SJCRH30 (cell line): Measurements from ENCODE around the gene ALDOB. TPM values are rescaled to one million over a fixed set of nuclear protein-coding genes. Genes with fewer than 3 reads are reported as not detected.
A peak's percentile ranks its signal among the peaks of the same experiment; 100 is the strongest.

Source experiments
- DNase-seq, 2 experiments: peaks; one replicate each; pipeline ENCODE4 v3.0.0-alpha.2; 2015 to 2020
- H3K27ac ChIP-seq: fragments of 250-450 bp; sonication (Bioruptor Pico); 2 replicates; pipeline ENCODE4 v1.5.1; 2020; ENCODE audit warnings: mild to moderate bottlenecking, moderate library complexity
- H3K27me3 ChIP-seq: fragments of 250-450 bp; sonication (Bioruptor Pico); 2 replicates; pipeline ENCODE4 v1.5.1; 2020; ENCODE audit warnings: mild to moderate bottlenecking, moderate library complexity
- H3K36me3 ChIP-seq: fragments of 250-450 bp; sonication (Bioruptor Pico); 2 replicates; pipeline ENCODE4 v1.5.1; 2020; ENCODE audit warnings: mild to moderate bottlenecking, moderate library complexity
- H3K4me1 ChIP-seq: fragments of 250-450 bp; sonication (Bioruptor Pico); 2 replicates; pipeline ENCODE4 v1.5.1; 2020; ENCODE audit warnings: mild to moderate bottlenecking, moderate library complexity
- H3K4me3 ChIP-seq: fragments of 250-450 bp; sonication (Bioruptor Pico); 2 replicates; pipeline ENCODE4 v1.5.1; 2020; ENCODE audit warnings: mild to moderate bottlenecking, moderate library complexity
- H3K9me3 ChIP-seq: fragments of 250-450 bp; sonication (Bioruptor Pico); replicated peaks from 2 replicates; pipeline ENCODE4 v1.5.1; 2020; ENCODE audit warnings: mild to moderate bottlenecking, moderate library complexity
- total RNA-seq: library from RNA; depleted of rRNA; stranded (reverse); fragments of >200 nt; shearing (Covaris generic); gene quantifications from 2 replicates; pipeline ENCODE4 v1.2.3, GENCODE V29; 2014

The ALDOB gene
- total RNA-seq, 1 experiment from 2014 or later, result not detected

GRCh38 chr9:101427358-101427757 is 8.2 kb downstream of the ALDOB start:
- H3K4me1 ChIP-seq, result no peaks in the 10 kb centered on the region
- no peaks in the 10 kb centered on the region for H3K27me3 ChIP-seq
- H3K4me3 ChIP-seq, result no peak overlapping the region
- no peaks in the 10 kb centered on the region for H3K36me3 ChIP-seq
- H3K9me3 ChIP-seq, result no peaks in the 10 kb centered on the region
- no peak for DNase-seq
- no peak overlapping the region for H3K27ac ChIP-seq

GRCh38 chr9:101421653-101422065 is 13.9 kb downstream of the ALDOB start:
- H3K27ac ChIP-seq, result no peak overlapping the region
- no peak overlapping the region for H3K4me3 ChIP-seq
- H3K9me3 ChIP-seq, result no peaks in the 10 kb centered on the region
- no peak for DNase-seq
- H3K36me3 ChIP-seq, result no peaks in the 10 kb centered on the region
- no peaks in the 10 kb centered on the region for H3K27me3 ChIP-seq
- peaks cover 12% of the 10 kb centered on the region for H3K4me1 ChIP-seq

- Histone ChIP-seq H3K9me3 (no peaks in the 10 kb centered on the region), H3K4me1 (peaks cover 12% of the 10 kb centered on the region), H3K4me3 (no peak overlapping the region), H3K27ac (no peak overlapping the region), H3K27me3 (no peaks in the 10 kb centered on the region), H3K36me3 (no peaks in the 10 kb centered on the region)
- no peak for DNase-seq
Observed at GRCh38 chr9:101419863-101420262, 15.7 kb downstream of the ALDOB start.

- peak; percentile 27 to 57 for DNase-seq
- Histone ChIP-seq H3K4me3 (no peak overlapping the region), H3K36me3 (0 out of 2 replicates have a peak, but pooled peaks cover 3% of the 10 kb centered on the region), H3K27ac (peak overlapping the region; percentile 6; the same call in 1 of the 2 replicates), H3K4me1 (peaks cover 12% of the 10 kb centered on the region), H3K27me3 (no peaks in the 10 kb centered on the region), H3K9me3 (no peaks in the 10 kb centered on the region)
Observed at GRCh38 chr9:101418518-101419430, 16.8 kb downstream of the ALDOB start.

GRCh38 chr9:101417977-101418376 is 17.6 kb downstream of the ALDOB start:
- Histone ChIP-seq H3K27ac (peak overlapping the region; percentile 6; the same call in 1 of the 2 replicates), H3K4me3 (no peak overlapping the region), H3K4me1 (peaks cover 12% of the 10 kb centered on the region), H3K9me3 (peaks cover 3% of the 10 kb centered on the region; the same call in 1 of the 2 replicates), H3K36me3 (peaks cover 3% of the 10 kb centered on the region; the same call in 1 of the 2 replicates), H3K27me3 (no peaks in the 10 kb centered on the region)
- DNase-seq, result no peak

- Histone ChIP-seq H3K27me3 (no peaks in the 10 kb centered on the region), H3K27ac (no peak overlapping the region), H3K36me3 (peaks cover 3% of the 10 kb centered on the region; the same call in 1 of the 2 replicates), H3K9me3 (peaks cover 3% of the 10 kb centered on the region; the same call in 1 of the 2 replicates), H3K4me1 (peaks cover 12% of the 10 kb centered on the region), H3K4me3 (no peak overlapping the region)
- no peak for DNase-seq
Observed at GRCh38 chr9:101417389-101417788, 18.2 kb downstream of the ALDOB start.

DNA sequence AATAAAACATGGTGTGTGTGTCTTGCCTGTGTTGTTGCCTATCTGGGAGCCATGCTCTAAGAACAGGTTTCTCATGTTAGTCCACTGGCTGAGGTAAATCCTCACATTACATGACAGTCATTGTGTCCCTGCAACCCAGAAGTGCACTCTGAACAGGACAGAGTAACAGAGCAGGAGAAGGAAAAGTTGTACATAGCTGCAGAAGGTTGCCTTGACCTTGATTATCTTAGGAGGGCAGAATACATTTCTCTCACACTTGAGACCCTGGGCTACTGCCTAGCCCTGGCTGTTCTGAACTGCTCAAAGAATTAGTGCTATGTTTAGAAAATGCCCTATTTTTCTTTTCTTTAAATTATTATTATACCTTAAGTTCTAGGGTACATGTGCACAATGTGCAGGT is 20.0 kb downstream of the ALDOB start:
- no peak for DNase-seq
- Histone ChIP-seq H3K9me3 (peaks cover 14% of the 10 kb centered on the region), H3K27ac (no peak overlapping the region), H3K27me3 (no peaks in the 10 kb centered on the region), H3K36me3 (peaks cover 11% of the 10 kb centered on the region), H3K4me3 (no peak overlapping the region), H3K4me1 (peaks cover 12% of the 10 kb centered on the region)

GRCh38 chr9:101414839-101415238 is 20.7 kb downstream of the ALDOB start:
- Histone ChIP-seq H3K4me1 (peaks cover 12% of the 10 kb centered on the region), H3K4me3 (no peak overlapping the region), H3K27ac (no peak overlapping the region), H3K27me3 (no peaks in the 10 kb centered on the region), H3K36me3 (peaks cover 18% of the 10 kb centered on the region), H3K9me3 (peaks cover 21% of the 10 kb centered on the region)
- DNase-seq, result no peak

DNA sequence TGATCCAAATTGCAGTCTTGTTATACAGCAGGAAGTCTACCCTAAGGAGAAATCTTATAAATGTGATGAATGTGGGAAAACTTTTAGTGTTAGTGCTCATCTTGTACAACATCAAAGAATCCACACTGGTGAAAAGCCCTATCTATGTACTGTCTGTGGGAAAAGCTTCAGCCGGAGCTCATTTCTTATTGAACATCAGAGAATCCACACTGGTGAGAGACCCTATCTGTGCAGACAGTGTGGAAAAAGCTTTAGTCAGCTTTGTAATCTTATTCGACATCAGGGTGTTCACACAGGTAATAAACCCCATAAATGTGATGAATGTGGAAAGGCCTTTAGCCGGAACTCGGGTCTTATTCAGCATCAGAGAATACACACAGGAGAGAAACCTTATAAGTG is 26.5 kb downstream of the ALDOB start:
- no peak overlapping the region for H3K27ac ChIP-seq
- H3K4me1 ChIP-seq, result no peaks in the 10 kb centered on the region
- H3K4me3 ChIP-seq, result no peak overlapping the region
- H3K9me3 ChIP-seq, result peaks cover 56% of the 10 kb centered on the region
- no peaks in the 10 kb centered on the region for H3K27me3 ChIP-seq
- H3K36me3 ChIP-seq, result peaks cover 71% of the 10 kb centered on the region
- no peak for DNase-seq

GRCh38 chr9:101408374-101409078 is 27.0 kb downstream of the ALDOB start:
- no peak overlapping the region for H3K27ac ChIP-seq
- H3K36me3 ChIP-seq, result peaks cover 76% of the 10 kb centered on the region
- H3K27me3 ChIP-seq, result no peaks in the 10 kb centered on the region
- H3K4me3 ChIP-seq, result no peak overlapping the region
- DNase-seq, result no peak
- peaks cover 58% of the 10 kb centered on the region for H3K9me3 ChIP-seq
- no peaks in the 10 kb centered on the region for H3K4me1 ChIP-seq

GRCh38 chr9:101403516-101404285 is 31.9 kb downstream of the ALDOB start:
- Histone ChIP-seq H3K4me1 (peaks cover 6% of the 10 kb centered on the region; the same call in 1 of the 2 replicates), H3K27me3 (no peaks in the 10 kb centered on the region), H3K4me3 (no peak overlapping the region), H3K36me3 (peaks cover 85% of the 10 kb centered on the region), H3K9me3 (peaks cover 31% of the 10 kb centered on the region), H3K27ac (no peak overlapping the region)
- DNase-seq, result no peak

DNA sequence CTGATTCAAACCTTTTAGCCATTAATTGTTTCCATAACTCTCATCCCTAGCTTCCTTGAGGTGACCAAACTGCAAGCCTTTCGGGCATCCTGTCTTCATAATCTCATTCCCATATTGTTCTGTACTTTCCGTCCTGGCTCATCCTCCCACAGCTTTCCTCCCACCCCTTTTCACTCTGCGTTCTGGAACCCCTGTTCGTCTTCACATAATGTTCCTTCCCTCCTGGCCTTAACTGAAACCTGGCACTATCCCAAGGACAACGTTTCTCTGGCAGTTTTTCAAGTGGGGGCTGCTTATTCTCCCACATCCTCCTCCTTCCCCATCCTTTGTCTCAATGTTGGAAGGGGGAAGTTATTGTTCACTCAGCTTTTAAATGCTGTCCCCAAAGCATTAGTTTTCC is 35.5 kb downstream of the ALDOB start:
- H3K4me3 ChIP-seq, result no peak overlapping the region; the same call in 1 of the 2 replicates
- H3K9me3 ChIP-seq, result 0 out of 2 replicates have a peak, but pooled peaks cover 8% of the 10 kb centered on the region
- H3K4me1 ChIP-seq, result peaks cover 9% of the 10 kb centered on the region
- H3K36me3 ChIP-seq, result peaks cover 62% of the 10 kb centered on the region
- no peaks in the 10 kb centered on the region for H3K27me3 ChIP-seq
- no peak for DNase-seq
- no peak overlapping the region for H3K27ac ChIP-seq

DNA sequence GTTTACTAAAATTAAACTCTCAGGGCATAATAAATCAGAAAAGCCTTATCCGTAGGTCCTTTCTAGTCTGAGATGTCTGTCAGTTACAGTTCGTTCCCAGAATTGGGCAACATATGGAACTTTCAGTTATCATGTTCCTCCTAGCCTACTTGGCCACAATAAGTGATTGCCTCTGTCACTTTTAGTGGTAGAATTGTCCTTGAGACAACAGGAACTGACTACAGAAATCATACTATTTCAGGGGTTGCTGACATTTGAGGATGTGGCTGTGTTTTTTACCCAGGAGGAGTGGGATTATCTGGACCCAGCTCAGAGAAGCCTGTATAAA is 36.0 kb downstream of the ALDOB start:
- Histone ChIP-seq H3K27ac (no peak overlapping the region), H3K9me3 (0 out of 2 replicates have a peak, but pooled peaks cover 8% of the 10 kb centered on the region), H3K36me3 (peaks cover 58% of the 10 kb centered on the region), H3K4me1 (peaks cover 9% of the 10 kb centered on the region), H3K4me3 (peak overlapping the region; percentile 66), H3K27me3 (no peaks in the 10 kb centered on the region)
- DNase-seq, result no peak

- Histone ChIP-seq H3K4me1 (peaks cover 9% of the 10 kb centered on the region), H3K27me3 (no peaks in the 10 kb centered on the region), H3K36me3 (peaks cover 53% of the 10 kb centered on the region), H3K4me3 (peak overlapping the region; percentile 66), H3K27ac (peak overlapping the region; percentile 39), H3K9me3 (0 out of 2 replicates have a peak, but pooled peaks cover 8% of the 10 kb centered on the region)
- peak in 1 of 2 experiments; percentile 34 for DNase-seq
Observed at GRCh38 chr9:101398930-101399642, 36.5 kb downstream of the ALDOB start.
